Measurements from ENCODE around the gene ENTPD2. TPM values are rescaled to one million over a fixed set of nuclear protein-coding genes. Genes with fewer than 3 reads are reported as not detected.

Gene ENTPD2
- total RNA-seq, 4 donors from 2014 or later = not detected

GRCh38 chr9:137034039-137034708 lies 19.7 kb downstream of the ENTPD2 start:
- TF ChIP-seq, protein P1, sequence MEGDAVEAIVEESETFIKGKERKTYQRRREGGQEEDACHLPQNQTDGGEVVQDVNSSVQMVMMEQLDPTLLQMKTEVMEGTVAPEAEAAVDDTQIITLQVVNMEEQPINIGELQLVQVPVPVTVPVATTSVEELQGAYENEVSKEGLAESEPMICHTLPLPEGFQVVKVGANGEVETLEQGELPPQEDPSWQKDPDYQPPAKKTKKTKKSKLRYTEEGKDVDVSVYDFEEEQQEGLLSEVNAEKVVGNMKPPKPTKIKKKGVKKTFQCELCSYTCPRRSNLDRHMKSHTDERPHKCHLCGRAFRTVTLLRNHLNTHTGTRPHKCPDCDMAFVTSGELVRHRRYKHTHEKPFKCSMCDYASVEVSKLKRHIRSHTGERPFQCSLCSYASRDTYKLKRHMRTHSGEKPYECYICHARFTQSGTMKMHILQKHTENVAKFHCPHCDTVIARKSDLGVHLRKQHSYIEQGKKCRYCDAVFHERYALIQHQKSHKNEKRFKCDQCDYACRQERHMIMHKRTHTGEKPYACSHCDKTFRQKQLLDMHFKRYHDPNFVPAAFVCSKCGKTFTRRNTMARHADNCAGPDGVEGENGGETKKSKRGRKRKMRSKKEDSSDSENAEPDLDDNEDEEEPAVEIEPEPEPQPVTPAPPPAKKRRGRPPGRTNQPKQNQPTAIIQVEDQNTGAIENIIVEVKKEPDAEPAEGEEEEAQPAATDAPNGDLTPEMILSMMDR (IDR thresholded peaks at IDR 0.05; ENCODE audit: low read depth) = no peak

- TF ChIP-seq, protein P1 (IDR thresholded peaks at IDR 0.05; ENCODE audit: low read depth) = no peak
Measured at GRCh38 chr9:137032858-137033257, 21.0 kb downstream of the ENTPD2 start.

DNA sequence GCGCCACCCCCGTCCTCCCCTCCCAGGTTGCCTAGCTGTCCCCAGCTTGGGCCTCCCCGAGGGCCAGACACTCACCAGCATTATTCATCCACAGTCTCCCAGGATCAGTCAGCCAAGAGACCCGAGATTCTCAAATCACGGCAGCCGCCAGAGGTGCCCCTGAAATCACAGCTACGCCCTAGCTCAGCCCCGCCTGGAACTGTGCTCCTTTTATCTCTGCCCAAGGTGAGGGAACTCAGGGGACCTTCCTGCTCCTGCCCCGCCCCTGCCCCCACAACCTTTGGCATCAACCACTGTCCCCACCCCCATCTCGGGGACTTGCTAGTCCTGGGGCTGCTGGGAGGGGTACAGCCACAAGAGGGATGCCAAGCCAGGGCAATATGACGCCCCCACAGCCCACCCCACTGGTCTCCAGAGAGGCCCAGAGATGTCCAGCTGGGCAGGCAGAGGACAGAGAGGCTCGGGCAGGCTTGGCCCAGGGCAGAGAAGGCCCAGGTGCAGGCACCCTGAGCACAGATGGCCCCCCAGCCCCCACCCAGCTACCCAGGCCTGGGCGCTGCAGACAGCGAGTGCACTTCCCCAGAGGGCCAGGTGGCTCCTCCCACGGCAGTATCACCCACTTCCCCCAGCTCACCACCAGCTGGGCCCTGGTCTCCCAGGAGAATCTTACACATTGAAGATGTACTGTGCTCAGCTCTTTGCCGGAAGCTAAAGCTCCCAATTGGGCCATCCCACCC lies 21.8 kb downstream of the ENTPD2 start, which contains the start of gene FUT7:
FUT7 (minus strand) TSS at position 185 of the 737 bp plus-strand sequence; CDS start at position 88, 97 bp downstream.
- TF ChIP-seq, protein P1 (IDR thresholded peaks at IDR 0.05; ENCODE audit: low read depth) = no peak

DNA sequence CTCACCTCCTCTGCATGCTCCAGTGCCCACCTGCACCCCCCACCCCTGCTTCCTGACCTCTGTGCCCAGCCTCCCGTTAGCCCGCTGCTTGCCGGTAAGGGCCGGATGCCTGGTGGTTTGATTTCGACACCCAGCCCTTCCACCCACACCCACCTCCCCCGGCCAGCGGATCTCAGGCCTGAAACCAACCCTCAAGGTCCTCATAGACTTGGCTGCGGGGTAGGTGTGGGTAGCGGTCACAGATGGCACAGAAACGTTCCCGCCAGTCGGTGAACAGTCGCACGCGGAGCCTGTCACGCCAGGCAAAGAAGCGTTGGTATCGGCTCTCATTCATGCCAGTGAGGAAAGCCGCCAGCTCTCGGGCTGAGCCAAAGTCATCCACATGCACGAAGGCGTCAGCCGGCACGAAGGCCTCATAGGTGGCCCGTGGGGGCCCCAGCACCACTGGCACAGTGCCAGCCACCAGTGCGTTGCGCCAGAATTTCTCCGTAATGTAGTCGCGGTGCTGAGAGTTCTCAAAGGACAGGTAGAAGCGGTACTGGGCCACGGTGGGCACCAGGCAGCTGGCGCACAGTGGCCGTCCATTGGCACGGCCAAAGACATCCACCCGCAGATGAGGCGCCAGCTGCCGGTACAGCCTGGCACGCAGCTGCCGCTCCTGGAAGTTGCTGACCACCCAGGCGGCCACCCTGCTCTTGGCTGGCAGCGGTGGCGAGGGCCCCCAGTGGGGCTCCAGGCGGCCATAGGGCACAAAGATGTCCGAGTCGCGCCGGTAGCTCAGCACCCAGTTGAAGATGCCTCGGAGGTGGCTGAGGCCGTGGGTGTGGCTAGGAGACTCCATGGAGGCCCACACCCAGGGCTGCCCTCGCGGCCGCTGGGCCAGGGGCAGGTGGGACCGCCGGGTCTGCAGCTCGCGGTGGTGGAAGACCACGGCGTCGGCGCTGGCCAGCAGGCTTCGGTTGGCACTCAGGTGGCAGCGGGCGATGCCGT lies 23.0 kb downstream of the ENTPD2 start:
- TF ChIP-seq, protein P1 (IDR thresholded peaks at IDR 0.05; ENCODE audit: low read depth) = no peak

GRCh38 chr9:137030006-137030405 lies 23.9 kb downstream of the ENTPD2 start:
- TF ChIP-seq, protein P1 (IDR thresholded peaks at IDR 0.05; ENCODE audit: low read depth) = no peak

DNA sequence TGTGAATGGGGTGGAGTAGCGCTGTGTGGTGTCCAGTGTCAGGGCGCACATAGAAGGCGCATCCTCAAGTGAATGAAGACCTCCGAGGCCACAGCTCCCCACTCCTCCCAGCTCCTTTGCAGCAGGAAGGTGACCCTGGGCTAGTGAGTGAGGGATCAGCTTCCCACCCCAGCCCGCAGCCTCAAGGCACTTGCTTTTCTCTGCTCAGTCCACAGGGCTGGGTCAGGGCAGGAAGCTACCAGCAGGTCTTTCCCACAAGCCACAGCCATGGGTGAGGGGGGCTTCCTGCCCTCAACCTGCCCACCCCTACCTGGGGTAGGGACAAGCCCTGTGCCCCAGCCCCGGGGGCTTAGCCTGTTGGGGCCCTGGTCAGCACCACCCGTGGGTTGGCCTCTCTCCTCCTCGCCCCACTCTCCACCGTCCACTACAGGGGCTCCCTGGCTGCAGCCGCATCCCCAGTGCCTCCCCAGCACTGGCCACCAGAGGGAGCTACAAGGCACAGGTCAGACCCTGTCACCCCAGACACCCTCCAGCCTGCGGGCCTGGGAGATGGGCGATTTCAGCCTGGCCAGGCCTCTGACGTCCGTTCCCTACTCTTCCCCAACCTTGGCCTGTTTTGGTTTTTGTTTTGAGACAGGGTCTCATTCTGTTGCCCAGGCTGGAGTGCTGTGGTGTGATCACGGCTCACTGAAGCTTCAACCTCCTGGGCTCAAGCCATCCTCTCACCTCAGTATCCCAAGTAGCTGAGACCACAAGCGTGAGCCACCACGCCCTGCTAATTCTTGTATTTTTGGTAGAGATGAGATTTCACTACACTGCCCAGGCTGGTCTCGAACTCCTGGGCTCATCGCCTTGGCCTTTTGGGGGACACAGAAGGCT lies 24.6 kb downstream of the ENTPD2 start:
- TF ChIP-seq, protein P1 (IDR thresholded peaks at IDR 0.05; ENCODE audit: low read depth) = no peak
